ENCODE results near the gene UNC5A.

DNA sequence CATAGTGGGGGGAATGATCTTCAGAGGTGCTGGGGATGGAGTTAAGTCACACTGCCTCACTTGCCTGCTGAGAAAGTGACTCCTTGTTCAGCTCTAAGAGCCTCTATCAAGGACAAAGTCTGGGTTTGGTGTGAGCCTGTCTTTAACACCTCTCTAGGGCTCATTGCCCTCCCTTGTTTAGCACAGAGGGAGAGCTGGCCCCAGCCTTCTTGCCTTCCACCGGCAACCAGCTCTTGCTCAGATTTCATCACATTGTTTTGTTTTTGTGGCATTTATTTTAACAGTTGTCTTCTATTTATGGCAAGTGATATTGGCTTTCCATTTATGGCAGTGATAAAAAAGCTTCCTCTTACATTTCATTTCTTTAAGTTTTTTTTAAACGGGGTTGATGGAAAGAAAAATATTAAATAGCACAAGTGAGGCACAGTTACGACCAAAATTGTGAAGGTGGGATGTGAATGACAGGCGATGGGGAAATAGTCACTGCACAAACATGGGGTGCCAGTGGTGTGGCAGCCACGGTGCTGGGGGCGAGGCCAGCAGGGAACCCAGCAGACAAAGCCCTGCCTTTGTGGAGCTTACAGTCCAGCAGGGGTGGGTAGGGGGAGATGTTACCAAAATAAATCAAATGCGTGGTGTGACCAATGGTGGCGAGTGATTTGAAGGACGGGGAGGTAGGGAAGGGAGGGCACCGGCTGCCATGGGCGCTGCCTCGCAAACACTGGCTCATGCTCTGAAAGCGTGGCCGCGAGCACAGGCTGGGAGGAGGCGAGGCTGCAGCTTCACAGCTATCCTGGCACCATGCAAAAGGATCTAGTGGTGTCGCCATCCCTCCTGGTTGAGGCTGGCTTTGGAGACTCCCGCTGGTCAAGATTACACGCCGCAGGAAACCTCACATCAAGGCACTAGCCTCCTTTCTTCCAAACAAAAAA is 21.2 kb upstream of the UNC5A start:
- TF ChIP-seq, protein P1, sequence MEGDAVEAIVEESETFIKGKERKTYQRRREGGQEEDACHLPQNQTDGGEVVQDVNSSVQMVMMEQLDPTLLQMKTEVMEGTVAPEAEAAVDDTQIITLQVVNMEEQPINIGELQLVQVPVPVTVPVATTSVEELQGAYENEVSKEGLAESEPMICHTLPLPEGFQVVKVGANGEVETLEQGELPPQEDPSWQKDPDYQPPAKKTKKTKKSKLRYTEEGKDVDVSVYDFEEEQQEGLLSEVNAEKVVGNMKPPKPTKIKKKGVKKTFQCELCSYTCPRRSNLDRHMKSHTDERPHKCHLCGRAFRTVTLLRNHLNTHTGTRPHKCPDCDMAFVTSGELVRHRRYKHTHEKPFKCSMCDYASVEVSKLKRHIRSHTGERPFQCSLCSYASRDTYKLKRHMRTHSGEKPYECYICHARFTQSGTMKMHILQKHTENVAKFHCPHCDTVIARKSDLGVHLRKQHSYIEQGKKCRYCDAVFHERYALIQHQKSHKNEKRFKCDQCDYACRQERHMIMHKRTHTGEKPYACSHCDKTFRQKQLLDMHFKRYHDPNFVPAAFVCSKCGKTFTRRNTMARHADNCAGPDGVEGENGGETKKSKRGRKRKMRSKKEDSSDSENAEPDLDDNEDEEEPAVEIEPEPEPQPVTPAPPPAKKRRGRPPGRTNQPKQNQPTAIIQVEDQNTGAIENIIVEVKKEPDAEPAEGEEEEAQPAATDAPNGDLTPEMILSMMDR (IDR thresholded peaks at IDR 0.05) = no peak
- TF ChIP-seq, protein P2, sequence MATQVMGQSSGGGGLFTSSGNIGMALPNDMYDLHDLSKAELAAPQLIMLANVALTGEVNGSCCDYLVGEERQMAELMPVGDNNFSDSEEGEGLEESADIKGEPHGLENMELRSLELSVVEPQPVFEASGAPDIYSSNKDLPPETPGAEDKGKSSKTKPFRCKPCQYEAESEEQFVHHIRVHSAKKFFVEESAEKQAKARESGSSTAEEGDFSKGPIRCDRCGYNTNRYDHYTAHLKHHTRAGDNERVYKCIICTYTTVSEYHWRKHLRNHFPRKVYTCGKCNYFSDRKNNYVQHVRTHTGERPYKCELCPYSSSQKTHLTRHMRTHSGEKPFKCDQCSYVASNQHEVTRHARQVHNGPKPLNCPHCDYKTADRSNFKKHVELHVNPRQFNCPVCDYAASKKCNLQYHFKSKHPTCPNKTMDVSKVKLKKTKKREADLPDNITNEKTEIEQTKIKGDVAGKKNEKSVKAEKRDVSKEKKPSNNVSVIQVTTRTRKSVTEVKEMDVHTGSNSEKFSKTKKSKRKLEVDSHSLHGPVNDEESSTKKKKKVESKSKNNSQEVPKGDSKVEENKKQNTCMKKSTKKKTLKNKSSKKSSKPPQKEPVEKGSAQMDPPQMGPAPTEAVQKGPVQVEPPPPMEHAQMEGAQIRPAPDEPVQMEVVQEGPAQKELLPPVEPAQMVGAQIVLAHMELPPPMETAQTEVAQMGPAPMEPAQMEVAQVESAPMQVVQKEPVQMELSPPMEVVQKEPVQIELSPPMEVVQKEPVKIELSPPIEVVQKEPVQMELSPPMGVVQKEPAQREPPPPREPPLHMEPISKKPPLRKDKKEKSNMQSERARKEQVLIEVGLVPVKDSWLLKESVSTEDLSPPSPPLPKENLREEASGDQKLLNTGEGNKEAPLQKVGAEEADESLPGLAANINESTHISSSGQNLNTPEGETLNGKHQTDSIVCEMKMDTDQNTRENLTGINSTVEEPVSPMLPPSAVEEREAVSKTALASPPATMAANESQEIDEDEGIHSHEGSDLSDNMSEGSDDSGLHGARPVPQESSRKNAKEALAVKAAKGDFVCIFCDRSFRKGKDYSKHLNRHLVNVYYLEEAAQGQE (IDR thresholded peaks at IDR 0.05; ENCODE audit: insufficient read depth in 1 of 2, low read depth in 2 of 2, low read length in 1 of 2) = no peak
- no peak for TF ChIP-seq SIN3A (IDR thresholded peaks at IDR 0.05; ENCODE audit: borderline replicate concordance, insufficient read depth, low read depth, low read length)
